Measurements from ENCODE around the gene RCOR3.
"Not testable (repeated sequence)": the region's sequence is repeated elsewhere in the genome, so short reads cannot be mapped to it uniquely, and the experiment has no call there.

The RCOR3 gene

GRCh38 chr1:211247921-211248320, 11.2 kb upstream of the RCOR3 start:
- DNase-seq (ENCODE audit: low read depth), result no peak
- TF ChIP-seq CTCF (IDR thresholded peaks at IDR 0.05; ENCODE audit: control insufficient read depth, insufficient read depth, low read depth, low read length, missing control alignments), result no peak
- H3K4me3 ChIP-seq (ENCODE audit: control insufficient read depth, low read depth, low read length), result no peak overlapping the region

DNA sequence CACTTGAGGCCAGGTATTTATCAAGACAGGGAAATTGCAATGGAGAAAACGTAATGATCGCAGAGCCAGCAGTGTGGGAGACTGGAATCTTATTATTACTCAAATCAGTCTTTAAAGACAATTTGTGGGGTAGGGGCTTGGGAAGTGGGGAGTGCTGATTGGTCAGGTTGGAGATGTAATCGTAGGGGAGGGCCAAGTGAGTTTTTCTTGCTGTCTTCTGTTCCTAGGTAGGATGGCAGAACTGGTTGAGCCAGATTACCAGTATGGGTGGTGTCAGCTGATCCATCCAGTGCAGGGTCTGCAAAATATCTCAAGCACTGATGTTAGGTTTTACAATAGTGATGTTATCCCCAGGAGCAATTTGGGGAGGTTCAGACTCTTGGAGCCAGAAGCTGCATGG, 9.6 kb upstream of the RCOR3 start:
- not testable (repeated sequence) for H3K4me3 ChIP-seq (ENCODE audit: control insufficient read depth, low read depth, low read length); DNase-seq (ENCODE audit: low read depth)

DNA sequence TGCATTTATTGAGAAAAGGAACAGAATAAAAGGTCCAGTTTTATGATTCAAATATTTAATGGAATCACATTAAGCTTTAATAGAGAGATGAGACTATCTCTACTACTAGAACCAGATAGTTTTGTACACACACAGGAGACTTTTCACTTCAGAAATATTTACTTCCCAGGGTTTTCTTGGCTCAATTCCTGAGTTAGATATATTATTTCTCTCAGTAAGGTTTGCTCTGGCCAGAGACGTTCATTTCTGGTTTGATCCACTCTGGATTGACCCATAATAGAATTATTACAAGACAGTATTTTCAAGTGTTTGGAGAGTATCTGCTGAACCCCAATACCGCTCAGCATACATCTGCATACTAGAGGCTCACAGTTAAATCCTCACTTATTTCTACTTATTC, 1.3 kb upstream of the RCOR3 start:
- no peak for DNase-seq (ENCODE audit: low read depth)

DNA sequence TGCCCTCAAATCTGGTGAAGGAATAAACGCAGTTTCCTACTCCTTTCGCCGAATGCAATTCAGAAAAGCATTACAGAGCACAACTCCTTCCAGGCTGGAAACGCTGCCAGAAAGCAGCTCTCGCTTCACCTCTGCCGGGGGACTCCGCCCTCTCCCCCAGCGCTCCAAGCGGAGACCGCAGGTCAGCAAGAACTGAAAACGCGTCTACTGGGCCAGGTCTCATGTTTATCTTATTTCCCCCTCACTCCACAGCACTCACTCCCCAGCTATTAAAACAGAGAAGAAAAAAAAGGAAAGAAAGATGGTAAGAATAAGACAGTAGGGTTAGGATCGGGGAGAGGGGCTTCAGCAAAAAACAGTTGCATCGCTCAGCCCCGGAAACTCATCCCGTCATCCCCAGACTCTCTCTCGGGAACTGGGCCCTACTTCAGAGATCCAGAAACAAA, 833 bp upstream of the RCOR3 start:
- TF ChIP-seq CTCF (IDR thresholded peaks at IDR 0.05; ENCODE audit: control insufficient read depth, insufficient read depth, low read depth, low read length, missing control alignments), result peak; percentile 21
- no peak for DNase-seq (ENCODE audit: low read depth)
- H3K4me3 ChIP-seq (ENCODE audit: control insufficient read depth, low read depth, low read length), result peak overlapping the region; percentile 68

More for the DNA sequence above, 1.3 kb upstream of the RCOR3 start:
- TF ChIP-seq CTCF (IDR thresholded peaks at IDR 0.05; ENCODE audit: control insufficient read depth, insufficient read depth, low read depth, low read length, missing control alignments), result no peak
- H3K4me3 ChIP-seq (ENCODE audit: control insufficient read depth, low read depth, low read length), result peak overlapping the region; percentile 68

- H3K4me3 ChIP-seq (ENCODE audit: control insufficient read depth, low read depth, low read length), result peak overlapping the region; percentile 68
- TF ChIP-seq CTCF (IDR thresholded peaks at IDR 0.05; ENCODE audit: control insufficient read depth, insufficient read depth, low read depth, low read length, missing control alignments), result no peak
- DNase-seq (ENCODE audit: low read depth), result no peak
Observed at GRCh38 chr1:211259638-211260126, 516 bp downstream of the RCOR3 start.

- no peak for DNase-seq (ENCODE audit: low read depth)
- TF ChIP-seq CTCF (IDR thresholded peaks at IDR 0.05; ENCODE audit: control insufficient read depth, insufficient read depth, low read depth, low read length, missing control alignments), result no peak
- H3K4me3 ChIP-seq (ENCODE audit: control insufficient read depth, low read depth, low read length), result peak overlapping the region; percentile 68
Observed at GRCh38 chr1:211260141-211261107, 1.3 kb downstream of the RCOR3 start.

- no peak for TF ChIP-seq CTCF (IDR thresholded peaks at IDR 0.05; ENCODE audit: control insufficient read depth, insufficient read depth, low read depth, low read length, missing control alignments)
- peak overlapping the region; percentile 68 for H3K4me3 ChIP-seq (ENCODE audit: control insufficient read depth, low read depth, low read length)
- DNase-seq (ENCODE audit: low read depth), result no peak
Observed at GRCh38 chr1:211261229-211261628, 2.1 kb downstream of the RCOR3 start.

DNA sequence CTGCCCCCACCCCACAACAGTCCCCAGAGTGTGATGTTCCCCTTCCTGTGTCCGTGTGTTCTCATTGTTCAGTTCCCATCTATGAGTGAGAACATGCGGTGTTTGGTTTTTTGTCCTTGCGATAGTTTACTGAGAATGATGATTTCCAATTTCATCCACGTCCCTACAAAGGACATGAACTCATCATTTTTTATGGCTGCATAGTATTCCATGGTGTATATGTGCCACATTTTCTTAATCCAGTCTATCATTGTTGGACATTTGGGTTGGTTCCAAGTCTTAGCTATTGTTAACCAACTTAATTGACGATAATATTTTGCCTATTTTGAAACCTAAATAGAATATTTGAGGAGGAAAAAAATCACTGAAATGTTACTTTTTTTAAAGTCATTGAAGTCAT, 3.9 kb downstream of the RCOR3 start:
- DNase-seq (ENCODE audit: low read depth), result not testable (repeated sequence)

More for the DNA sequence above, 3.9 kb downstream of the RCOR3 start:
- H3K4me3 ChIP-seq (ENCODE audit: control insufficient read depth, low read depth, low read length), result not testable (repeated sequence)

Measured in AG09309 (cell line).